UCSD-AML1 (cell line): Measurements from ENCODE around the gene RRM2.
"Not testable (repeated sequence)": the region's sequence is repeated elsewhere in the genome, so short reads cannot be mapped to it uniquely, and the experiment has no call there.

Experiments
- DNase-seq: peaks from one replicate; lab custom pipeline; 2025; ENCODE audit not compliant: unreplicated experiment; lab: John Stamatoyannopoulos, UW

The RRM2 gene

DNA sequence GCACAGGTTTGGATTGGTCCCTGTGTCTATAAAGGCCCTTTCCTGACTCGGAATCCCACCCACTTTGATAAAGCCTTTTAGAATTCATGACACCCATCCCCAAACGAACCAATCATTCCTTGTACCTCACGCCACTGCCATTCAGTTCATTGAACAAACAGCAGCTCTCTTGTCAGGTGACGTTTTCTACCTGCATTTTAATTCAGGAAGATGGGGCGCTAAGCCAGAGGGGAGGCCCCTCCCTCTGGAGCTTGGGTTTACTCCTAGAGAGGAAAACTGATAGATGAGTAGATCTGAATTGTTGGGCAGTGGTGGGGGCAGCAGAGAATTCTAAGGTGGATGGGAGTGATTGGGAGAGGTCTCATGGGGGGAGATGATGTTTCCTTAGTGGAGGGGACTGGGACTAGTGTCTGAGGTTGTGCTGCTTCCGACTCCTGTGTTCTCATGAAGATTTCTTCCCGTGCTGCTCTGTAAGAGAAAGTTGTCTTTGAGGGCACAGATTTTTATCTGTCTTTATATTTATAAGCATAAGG lies 9.6 kb downstream of the RRM2 start:
- no peak for DNase-seq

DNA sequence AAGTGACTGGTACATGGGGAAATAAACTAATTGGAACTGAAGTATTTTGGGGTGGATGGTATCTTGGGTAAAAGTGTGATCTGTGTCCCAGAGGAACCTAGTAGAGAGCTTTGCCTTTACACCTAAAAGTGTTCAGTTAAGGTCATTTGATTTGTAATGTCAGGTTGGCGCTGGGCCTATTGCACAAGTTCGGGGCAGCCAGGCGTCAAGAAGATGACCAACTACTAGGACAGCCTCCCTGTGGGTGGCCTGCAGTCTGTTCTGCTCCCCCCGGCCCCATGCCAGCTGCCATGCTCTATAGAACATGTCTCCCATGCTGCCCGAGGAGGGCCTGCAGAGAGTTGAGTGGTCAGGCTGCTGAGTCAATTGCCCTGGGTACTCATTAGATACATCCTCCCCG lies 10.1 kb downstream of the RRM2 start:
- DNase-seq = no peak

DNA sequence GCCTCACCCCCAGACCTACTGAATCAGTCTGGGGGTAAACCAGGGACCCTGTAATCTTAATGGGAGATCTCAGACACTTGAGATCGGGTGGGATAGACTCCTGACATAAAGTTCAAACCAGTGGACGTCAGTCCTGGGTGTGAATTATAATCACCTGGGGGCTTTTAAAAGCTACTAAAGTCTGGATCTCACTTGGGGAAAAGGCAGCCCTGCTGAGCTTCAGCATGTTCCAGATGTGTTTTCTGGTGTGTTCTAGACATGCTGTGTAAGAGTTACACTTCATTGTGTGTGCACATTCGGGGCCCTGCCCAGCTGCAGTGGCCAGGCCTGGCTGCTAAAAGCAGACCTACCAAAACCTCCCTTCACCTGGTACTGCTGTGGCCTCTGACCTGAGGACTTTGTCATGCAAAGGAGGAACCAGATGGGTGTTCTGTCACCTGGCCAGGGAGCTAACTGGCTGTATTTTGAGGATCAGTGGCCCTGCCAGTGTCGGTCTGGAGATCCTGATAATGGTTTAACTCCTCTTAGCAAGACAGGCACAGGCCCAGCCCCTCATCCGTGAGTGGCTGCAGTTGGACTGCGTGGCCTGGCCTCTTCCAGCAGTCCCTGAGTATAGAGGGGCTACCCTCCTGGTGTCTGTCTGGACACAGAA lies 10.6 kb downstream of the RRM2 start:
- no peak for DNase-seq

DNA sequence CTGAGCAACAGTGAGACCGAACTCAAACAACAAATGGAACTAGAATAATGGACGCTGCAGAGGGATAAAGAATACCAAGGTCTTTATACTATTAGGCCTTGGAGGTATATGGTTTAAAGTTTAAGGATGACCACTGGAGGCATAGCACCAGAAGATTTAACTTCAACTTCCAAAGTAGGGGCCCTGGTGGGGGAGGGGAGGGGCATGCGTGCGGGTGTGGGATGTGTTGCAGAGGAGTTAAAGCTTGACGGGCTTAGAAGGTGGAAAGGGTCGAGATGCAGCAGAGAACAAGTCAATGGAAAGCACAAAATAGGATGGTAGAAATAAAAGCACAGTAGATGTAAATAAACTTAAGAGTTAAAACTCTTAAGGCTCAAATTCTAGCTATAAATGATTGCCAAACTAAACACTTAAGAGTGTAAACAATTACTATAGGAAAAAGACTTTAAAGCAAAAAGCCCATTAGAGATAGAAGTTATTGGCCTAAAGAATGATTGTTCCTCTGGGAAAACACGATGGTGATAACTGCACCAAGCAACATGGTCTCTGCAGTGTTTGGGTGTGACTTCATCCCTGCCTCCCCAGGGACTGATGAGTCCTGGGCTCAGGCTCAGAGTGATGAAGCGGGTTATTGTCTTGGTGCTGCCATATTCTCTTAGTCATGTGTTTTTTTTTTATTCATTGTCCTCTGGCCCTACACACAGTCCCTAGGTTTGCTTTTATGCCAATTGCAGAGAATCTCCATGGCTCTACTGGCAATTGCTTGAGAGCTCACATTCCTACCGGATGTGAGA lies 13.0 kb downstream of the RRM2 start:
- no peak for DNase-seq

DNA sequence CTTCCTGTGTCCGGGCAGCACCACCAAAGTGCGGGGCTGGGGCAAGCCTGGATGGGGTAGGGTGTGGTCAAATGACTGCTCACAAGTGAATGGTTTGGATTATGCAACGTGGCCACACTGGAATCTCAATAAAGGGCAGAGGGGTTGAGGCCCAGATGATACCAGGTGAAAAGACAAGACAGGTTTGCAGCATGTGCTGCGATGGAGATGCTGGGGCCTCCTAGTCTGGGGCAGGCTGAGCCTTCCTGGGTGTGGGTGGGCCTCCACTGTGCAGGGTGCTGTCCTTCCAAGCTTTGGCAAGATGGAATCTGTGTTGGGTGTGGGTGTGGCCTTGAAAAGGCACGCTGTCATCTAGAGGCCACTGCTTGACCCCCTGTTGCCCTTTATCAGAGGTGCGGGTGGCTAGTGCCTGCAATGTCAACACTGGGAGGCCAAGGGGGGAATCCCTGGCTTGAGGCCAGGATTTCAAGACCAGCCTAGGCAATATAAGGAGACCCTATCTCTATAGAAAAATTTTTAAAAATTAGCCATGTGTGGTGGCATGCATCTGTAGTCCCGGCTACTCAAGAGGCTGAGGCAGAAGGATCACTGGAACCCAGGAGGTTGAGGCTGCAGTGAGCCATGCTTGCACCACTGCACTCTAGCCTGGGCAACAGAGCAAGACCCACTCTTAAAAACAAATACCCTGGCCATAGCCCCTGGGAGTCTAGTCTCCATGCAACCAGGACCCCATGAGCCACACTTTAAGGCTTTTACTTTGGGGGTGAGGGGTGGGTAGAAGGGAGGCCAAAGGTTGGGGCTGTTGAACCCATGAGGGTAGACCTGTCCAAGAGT lies 13.8 kb downstream of the RRM2 start:
- DNase-seq = no peak

DNA sequence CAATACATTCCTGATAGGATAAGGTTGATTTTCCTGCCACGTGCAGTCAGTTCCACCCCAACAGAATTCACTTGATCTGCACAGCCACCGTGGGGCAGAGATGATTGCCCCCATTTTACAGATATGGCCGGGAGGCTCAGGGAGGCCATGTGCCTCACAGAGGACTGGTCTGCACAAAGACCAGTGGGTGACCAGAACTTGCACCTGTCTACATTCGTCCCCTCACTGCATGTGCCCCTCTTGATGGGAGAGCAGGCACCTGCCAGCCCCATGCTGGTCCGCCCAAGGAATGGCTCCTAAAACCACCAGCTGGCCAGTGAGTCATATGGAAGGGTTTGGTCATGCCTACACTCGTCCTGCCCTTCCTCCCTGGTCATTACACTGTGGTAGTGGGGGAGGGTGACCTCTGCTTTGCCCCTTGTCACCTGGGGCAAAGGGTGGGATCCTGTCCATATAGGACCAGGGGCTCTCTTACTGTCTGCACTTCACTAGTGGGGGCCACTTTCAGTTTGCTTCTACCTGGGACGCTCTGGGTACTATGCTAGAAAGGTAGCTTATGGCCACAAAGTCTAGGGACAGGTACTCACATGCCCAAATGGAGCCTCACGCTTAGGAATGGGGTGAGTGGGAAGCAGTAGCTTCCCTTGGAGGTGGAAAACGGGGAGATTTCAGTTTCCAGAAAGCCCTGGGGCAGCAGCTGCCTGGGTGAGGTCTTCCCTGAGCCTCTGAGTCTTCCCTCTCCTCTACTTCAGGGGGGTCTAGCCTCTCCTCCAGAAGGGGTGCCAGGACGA lies 14.7 kb downstream of the RRM2 start:
- DNase-seq = no peak

DNA sequence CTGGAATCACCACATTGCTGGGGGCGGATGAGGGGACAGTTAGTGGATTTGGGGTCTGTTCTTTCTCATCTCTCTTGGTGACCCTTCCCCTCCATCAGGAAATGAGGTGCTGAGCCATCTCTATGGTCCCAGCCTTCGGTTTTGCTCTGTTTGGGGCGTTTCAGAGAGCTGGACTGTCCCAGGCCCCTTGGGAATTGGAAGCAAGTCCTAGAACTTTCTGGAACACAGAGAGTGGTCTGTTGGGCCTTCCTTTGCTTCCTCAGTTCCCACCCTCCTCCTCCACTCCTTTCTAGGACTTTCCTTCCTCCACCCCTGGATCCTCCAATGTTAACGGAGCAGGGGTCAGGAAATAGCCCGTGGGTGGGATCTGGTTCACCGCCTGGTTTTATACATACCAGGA lies 17.0 kb downstream of the RRM2 start:
- no peak for DNase-seq

DNA sequence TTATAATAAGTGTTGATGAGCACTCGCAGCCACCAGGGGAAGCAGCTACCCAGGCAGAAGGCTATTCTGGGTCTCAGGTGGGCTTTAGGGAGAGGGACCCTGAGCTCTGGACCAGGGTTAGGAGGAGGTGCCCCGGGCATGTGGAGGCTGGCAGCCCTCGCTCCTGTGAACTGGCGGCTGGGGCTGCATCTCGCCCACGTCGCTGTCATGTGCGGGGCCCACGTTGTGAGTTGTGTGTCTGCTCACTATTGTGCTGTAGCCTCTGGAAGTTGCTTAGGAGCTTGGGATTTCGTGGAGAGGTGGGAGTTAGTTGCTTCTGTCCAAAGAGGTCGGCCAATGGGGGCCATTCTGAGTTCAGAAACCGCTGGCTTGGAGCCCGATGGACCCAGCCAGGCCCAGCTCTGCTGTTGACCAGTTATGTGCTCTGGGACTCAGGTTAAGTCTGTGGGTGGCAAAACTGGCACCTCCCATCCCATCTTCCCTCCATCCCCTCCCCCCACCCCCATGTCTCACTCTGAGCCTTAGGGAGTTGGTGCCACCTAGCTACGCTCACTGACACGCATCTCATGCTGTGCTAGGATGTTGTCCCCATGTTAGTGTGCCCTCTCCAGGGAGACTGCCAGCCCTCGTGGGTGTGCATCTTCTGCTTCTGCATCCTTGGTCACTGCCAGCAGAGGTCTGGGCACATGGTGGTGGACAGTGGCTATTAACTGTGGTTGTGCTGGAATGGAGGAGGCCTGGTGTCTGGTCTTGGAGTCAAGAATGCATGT lies 18.5 kb downstream of the RRM2 start:
- no peak for DNase-seq

DNA sequence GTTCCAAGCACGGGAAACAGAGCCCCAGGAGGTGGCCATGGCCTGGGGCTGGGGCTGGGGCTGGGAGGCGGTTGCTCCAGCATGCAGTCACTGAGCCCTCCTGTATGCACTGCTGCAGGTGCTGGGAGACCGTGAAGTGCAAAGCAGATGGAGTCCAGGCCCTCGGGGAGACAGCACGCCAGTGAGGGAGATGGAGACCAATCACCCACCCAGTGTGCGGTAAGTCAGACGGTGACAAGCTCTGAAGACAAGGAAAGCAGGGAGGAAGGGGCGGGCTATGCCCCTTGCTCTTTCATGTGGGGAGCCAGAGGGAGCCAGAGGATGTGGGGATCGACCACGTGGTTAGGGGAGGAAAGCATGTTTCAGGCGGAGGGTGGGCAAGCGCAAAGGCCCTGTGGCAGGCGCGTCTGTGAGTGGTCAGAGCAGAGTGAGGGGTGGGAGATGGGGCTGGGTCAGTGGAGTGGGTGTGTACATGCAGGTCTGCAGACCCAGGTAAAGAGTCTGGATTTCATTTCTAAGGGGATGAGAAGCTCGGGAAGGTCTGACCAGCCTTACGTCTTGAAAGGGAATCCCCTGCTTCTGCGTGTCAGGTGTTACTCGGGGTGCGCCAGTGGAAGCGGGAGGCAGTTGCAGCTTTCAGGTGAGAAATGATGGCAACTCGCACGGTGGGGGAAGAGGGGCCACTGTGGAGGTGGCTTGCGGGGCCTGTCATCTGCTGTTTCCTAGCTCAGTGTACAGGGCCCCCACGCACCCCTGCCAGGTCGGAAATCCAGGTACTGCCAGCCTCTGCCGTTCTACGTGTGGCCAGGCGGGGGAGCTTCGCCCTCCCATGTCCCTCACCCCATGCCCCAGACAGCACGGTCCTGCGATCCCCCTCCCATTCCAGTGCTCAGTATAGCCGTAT lies 19.4 kb downstream of the RRM2 start:
- DNase-seq = no peak

DNA sequence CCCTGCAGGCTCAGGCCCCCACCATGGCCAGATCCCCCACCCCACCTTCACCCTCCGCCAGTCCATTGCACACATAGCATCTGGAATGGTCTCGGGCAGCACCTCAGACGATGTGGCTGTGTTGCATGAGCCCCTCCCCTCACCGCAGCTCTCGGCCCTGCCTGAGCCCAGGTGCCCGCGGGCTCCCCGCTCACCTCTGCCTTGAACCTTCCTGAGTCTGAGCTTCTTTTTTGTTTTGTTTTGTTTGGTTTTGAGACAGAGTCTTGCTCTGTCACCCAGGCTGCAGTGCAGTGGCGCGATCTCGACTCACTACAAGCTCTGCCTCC lies 20.1 kb downstream of the RRM2 start:
- no peak for DNase-seq

DNA sequence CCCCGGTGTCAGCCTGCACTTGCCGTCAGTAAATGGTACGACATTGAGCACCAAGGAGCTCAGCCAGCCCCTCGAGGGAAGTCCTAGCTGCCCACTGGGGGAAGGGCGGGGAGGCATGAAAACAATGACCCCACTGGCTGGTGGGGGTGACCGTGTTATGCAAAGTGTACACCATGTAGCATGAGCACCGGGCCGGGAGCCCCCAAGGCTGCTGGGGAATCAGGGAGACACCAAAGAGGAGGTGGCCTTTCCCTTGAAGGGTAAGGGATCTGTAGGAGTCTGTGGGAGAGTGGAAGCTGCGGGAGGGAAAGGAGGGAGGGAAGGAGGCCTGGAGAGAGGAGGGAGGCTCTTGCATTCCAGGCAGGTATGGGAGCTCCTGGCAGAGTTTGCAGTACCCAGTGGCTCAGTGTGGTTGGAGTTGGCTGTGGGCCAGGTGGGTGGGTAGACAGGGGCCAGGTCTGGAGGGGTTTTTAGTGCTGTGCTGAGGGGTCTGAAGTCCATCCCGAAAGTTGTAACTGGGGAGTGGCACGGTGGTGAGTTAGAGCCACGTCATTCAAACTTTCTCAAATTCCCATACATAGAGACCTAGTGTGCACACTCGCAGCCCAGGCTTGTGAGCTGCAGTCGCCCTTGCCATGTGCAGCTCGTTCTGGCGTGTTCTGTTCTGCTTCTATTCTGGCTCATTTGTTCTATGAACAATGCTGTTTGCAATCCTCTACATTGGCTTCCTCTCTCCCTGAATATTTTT lies 22.4 kb downstream of the RRM2 start:
- DNase-seq = no peak

DNA sequence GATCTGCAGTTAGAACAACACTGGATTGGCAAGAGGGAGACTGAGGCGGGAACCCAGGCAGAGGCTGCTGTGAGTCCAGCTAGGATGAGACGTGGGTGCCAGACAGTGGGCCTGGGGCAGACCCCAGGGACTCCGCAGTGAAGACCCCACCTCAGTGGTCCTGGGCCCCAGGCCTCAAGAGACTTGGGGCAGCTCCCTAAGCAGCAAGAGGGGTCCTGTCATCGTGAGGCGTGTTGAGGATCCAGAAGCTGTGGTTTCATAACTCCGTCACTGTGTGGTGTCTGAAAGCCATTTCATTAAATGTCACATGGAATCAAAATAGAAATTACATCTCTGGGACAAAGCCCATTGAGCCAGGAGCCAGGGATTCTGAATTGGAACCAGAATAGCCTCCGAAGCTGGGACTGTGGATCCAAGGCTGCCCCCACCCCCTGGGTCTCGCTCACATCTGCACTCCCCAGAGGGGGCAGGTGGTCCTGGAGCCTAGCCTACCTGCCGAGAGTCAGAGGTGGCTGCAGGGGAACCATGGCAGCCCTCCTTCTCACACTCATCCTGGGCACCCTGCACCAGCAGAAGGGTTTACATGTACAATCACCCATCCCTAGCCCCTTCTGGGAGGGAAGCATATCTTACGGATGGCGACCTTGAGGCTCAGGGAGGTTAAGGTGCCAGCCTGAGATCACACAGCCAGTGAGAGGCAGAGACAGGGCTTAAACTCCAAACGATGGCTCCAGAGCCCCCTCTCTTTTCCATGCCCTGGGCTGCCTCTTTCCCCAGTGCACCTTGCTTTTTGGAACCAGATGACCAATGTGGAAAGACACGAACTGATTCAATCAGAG lies 23.2 kb downstream of the RRM2 start:
- DNase-seq = no peak

DNA sequence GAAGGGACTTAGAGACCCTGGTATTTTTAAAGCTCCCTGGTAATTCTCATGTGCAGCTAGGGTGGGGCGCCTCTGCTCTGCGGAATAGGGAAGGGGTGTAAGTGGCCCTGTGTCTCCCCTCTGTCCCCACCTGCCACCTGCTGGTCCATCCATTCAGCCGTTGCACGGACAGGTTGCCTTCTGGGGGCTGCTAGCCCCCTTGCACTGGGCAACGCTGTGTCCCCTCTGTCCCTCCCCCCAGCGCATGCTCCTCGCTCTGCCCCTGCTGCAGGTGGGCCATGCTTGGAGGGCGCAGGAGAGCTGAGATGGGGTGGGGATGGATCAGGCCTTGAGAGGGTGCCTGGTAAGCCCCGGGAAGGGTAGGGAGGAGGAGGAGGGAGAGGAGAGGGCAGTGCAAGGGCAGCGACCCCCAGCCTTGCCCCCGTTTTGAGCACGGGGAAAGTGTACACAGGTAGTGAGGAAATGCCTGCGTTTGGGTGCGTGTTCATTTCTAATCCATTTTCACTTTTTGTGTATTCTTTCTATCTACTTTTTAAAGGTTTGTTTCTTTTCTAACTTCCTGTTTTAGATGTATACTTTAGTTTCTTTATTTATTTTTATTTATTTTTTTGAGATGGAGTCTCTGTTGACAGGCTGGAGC lies 23.9 kb downstream of the RRM2 start:
- DNase-seq = no peak

DNA sequence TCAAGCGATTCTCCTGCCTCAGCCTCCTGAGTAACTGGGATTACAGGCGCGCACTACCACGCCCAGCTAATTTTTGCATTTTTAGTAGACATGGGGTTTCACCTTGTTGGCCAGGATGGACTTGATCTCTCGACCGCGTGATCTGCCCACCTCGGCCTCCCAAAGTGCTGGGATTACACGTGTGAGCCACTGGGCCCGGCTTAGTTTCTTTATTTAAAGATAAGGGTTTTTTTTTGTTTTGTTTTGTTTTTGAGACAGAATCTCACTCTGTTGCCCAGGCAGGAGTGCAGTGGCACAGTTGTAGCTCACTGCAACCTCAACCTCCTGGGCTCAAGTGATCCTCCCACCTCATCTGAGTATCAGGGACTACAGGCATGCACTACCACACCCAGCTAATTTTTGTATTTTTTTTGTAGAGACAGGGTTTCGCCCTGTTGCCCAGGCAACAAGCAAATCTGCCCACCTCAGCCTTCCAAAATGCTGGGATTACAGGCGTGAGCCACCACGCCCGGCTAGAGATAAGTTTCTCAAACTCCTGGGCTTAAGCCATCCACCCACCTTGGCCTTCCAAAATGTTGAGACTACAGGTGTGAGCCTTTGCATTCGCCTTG lies 24.6 kb downstream of the RRM2 start:
- not testable (repeated sequence) for DNase-seq

DNA sequence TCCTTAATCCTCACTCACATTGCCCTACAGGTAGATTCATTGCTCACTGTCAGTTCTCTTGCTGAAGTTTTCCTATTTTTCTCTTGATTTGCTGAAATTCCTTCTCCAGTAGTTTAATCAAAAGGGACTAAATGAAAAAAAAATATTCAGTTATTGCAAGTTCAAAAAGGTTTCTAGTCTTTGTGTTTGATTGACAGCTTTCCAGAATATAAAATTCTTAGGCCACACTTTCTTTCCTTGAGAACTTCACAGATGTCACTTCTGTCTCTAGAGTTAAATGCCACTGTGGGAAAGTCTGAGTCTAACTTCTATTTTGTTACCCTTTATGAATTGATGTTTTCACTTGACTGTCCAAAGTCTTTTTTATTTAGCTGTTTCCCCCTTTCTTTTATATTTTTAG lies 25.7 kb downstream of the RRM2 start:
- DNase-seq = no peak

DNA sequence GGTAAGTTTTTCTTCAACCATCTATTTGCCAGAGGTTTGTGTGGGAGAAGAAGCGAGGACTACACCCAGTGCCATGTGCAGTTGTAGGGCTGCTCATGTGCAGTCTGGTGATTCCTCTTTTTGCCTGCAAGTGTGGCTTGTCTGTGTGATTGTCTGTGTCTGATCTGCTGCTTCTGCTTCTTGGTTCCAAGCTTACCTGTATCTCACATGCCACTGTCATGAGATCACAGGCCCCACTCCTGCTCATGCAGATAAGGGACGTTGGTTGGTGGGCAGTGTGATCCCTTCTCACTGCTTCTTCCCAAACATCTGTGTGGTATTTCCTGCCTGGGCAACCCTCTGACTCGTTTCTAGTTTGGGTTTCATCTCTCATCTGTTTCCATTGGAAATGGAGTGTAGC lies 27.1 kb downstream of the RRM2 start:
- no peak for DNase-seq

DNA sequence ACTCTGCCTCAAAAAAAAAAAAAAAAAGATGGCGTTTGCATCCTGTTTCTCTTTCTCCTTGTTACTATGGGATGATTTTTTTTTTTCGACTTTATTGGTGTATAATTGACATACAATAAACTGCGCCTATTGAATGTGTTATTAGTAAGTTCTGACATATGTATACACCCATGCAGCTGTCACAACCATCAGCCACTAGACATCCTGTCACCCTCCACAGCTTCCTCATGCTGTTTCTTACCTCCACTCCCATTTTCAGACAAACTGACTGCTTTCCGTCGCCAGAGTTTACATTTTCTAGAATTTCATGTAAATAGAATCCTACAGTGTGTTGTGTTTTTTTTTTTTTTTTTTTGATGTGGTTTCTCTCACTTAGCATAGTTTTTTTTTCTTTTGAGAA lies 27.9 kb downstream of the RRM2 start:
- no peak for DNase-seq
